ENCODE measurements around the gene HSPB9.
"Not testable (repeated sequence)": the region's sequence is repeated elsewhere in the genome, so short reads cannot be mapped to it uniquely, and the experiment has no call there.

HSPB9 gene

DNA sequence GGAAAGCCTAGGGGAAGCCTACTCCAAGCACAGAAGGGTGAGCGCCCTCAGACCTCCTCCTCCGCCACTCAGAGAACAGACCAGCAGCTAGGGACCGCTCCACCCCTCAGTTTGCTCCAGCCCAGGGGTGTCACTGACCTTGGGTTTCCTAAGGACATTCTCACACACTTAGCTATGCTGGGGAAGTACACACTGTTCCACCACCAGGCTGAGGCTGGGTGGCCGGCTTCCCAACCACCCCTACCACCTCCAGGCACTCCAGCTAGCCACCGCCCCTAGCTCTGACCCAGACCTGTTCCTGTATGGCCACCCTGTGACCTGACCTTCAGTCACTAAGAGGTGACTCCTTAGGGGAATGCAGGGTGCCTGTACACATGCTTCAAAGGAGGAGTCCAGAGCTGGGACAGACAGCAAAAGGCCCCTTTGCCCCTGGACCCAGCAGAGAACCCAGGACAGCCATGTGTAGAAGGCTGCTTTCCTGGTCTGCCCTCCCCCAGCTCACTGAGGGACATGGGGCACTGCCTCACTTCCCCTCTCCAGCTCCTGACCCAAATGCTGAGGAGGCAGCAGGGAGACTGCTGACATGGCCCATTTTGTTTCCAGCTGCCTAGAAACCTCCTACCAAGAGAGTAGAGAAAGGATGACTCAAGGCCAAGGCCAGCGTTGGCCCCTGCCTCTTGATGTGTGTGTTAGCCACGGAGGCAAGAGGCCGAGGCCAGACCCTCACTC is 6.7 kb downstream of the HSPB9 start:
- Histone ChIP-seq H3K36me3 (ENCODE audit: insufficient read depth, low read depth, low read length) (peaks cover 59% of the 10 kb centered on the region), H3K9me3 (ENCODE audit: insufficient read depth, low read depth, low read length) (no peaks in the 10 kb centered on the region), H3K27me3 (ENCODE audit: insufficient read depth, low read length) (no peaks in the 10 kb centered on the region), H3K4me3 (ENCODE audit: low read length) (no peak overlapping the region), H3K4me1 (ENCODE audit: insufficient read depth, low read length) (no peaks in the 10 kb centered on the region), H3K9ac (ENCODE audit: low read depth, low read length) (no peak overlapping the region), H3K27ac (ENCODE audit: low read length) (no peak overlapping the region)

GRCh38 chr17:42130310-42130936 is 7.8 kb downstream of the HSPB9 start:
- no peaks in the 10 kb centered on the region for H3K27me3 ChIP-seq (ENCODE audit: insufficient read depth, low read length)
- no peaks in the 10 kb centered on the region for H3K4me1 ChIP-seq (ENCODE audit: insufficient read depth, low read length)
- H3K9ac ChIP-seq (ENCODE audit: low read depth, low read length), result no peak overlapping the region
- H3K9me3 ChIP-seq (ENCODE audit: insufficient read depth, low read depth, low read length), result no peaks in the 10 kb centered on the region
- H3K4me3 ChIP-seq (ENCODE audit: low read length), result no peak overlapping the region
- no peak overlapping the region for H3K27ac ChIP-seq (ENCODE audit: low read length)
- H3K36me3 ChIP-seq (ENCODE audit: insufficient read depth, low read depth, low read length), result peaks cover 54% of the 10 kb centered on the region

GRCh38 chr17:42131232-42131631 is 8.6 kb downstream of the HSPB9 start:
- Histone ChIP-seq H3K27ac (ENCODE audit: low read length) (no peak overlapping the region), H3K9ac (ENCODE audit: low read depth, low read length) (no peak overlapping the region), H3K4me1 (ENCODE audit: insufficient read depth, low read length) (no peaks in the 10 kb centered on the region), H3K4me3 (ENCODE audit: low read length) (no peak overlapping the region), H3K36me3 (ENCODE audit: insufficient read depth, low read depth, low read length) (peaks cover 46% of the 10 kb centered on the region), H3K9me3 (ENCODE audit: insufficient read depth, low read depth, low read length) (no peaks in the 10 kb centered on the region), H3K27me3 (ENCODE audit: insufficient read depth, low read length) (no peaks in the 10 kb centered on the region)

GRCh38 chr17:42131981-42132432 is 9.4 kb downstream of the HSPB9 start:
- H3K9me3 ChIP-seq (ENCODE audit: insufficient read depth, low read depth, low read length), result no peaks in the 10 kb centered on the region
- H3K27me3 ChIP-seq (ENCODE audit: insufficient read depth, low read length), result no peaks in the 10 kb centered on the region
- H3K4me1 ChIP-seq (ENCODE audit: insufficient read depth, low read length), result no peaks in the 10 kb centered on the region
- H3K27ac ChIP-seq (ENCODE audit: low read length), result no peak overlapping the region
- no peak overlapping the region for H3K4me3 ChIP-seq (ENCODE audit: low read length)
- H3K36me3 ChIP-seq (ENCODE audit: insufficient read depth, low read depth, low read length), result peaks cover 40% of the 10 kb centered on the region
- H3K9ac ChIP-seq (ENCODE audit: low read depth, low read length), result no peak overlapping the region

GRCh38 chr17:42132941-42133340 is 10.3 kb downstream of the HSPB9 start:
- Histone ChIP-seq H3K36me3 (ENCODE audit: insufficient read depth, low read depth, low read length) (peaks cover 30% of the 10 kb centered on the region), H3K27ac (ENCODE audit: low read length) (no peak overlapping the region), H3K4me3 (ENCODE audit: low read length) (no peak overlapping the region)

GRCh38 chr17:42133461-42134041 is 10.9 kb downstream of the HSPB9 start:
- Histone ChIP-seq H3K27me3 (ENCODE audit: insufficient read depth, low read length) (no peaks in the 10 kb centered on the region), H3K9me3 (ENCODE audit: insufficient read depth, low read depth, low read length) (no peaks in the 10 kb centered on the region), H3K36me3 (ENCODE audit: insufficient read depth, low read depth, low read length) (peaks cover 24% of the 10 kb centered on the region), H3K4me3 (ENCODE audit: low read length) (no peak overlapping the region), H3K4me1 (ENCODE audit: insufficient read depth, low read length) (no peaks in the 10 kb centered on the region), H3K9ac (ENCODE audit: low read depth, low read length) (no peak overlapping the region), H3K27ac (ENCODE audit: low read length) (no peak overlapping the region)

More at GRCh38 chr17:42132941-42133340, 10.3 kb downstream of the HSPB9 start:
- Histone ChIP-seq H3K9me3 (ENCODE audit: insufficient read depth, low read depth, low read length) (no peaks in the 10 kb centered on the region), H3K27me3 (ENCODE audit: insufficient read depth, low read length) (no peaks in the 10 kb centered on the region), H3K9ac (ENCODE audit: low read depth, low read length) (no peak overlapping the region), H3K4me1 (ENCODE audit: insufficient read depth, low read length) (no peaks in the 10 kb centered on the region)

DNA sequence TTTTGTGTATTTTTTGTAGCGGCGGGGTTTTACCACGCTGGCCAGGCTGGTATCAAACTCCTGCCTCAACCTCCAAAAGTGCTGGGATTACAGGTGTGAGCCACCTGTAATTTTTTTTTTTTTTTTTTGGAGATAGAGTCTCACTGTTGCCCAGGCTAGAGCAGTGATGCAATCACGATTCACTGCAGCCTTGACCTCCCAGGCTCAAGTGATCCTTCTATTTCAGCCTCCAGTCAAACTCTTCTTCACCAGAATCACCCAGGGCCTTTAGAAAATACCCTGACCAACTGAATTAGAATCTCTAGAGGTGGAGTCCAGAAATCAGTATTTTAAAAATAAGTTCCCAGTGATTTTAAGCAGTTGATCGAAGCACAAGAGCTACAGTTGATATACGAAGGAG is 12.5 kb downstream of the HSPB9 start:
- Histone ChIP-seq H3K4me1 (ENCODE audit: insufficient read depth, low read length) (no peaks in the 10 kb centered on the region; the same call in 1 of the 2 replicates), H3K9me3 (ENCODE audit: insufficient read depth, low read depth, low read length) (no peaks in the 10 kb centered on the region), H3K4me3 (ENCODE audit: low read length) (no peak overlapping the region), H3K27ac (ENCODE audit: low read length) (no peak overlapping the region), H3K36me3 (ENCODE audit: insufficient read depth, low read depth, low read length) (peaks cover 8% of the 10 kb centered on the region), H3K27me3 (ENCODE audit: insufficient read depth, low read length) (no peaks in the 10 kb centered on the region), H3K9ac (ENCODE audit: low read depth, low read length) (no peak overlapping the region)

- no peaks in the 10 kb centered on the region; the same call in 1 of the 2 replicates for H3K4me1 ChIP-seq (ENCODE audit: insufficient read depth, low read length)
- no peak overlapping the region for H3K4me3 ChIP-seq (ENCODE audit: low read length)
- H3K9ac ChIP-seq (ENCODE audit: low read depth, low read length), result no peak overlapping the region
- no peaks in the 10 kb centered on the region for H3K9me3 ChIP-seq (ENCODE audit: insufficient read depth, low read depth, low read length)
- no peaks in the 10 kb centered on the region for H3K27me3 ChIP-seq (ENCODE audit: insufficient read depth, low read length)
- H3K27ac ChIP-seq (ENCODE audit: low read length), result no peak overlapping the region
- peaks cover 3% of the 10 kb centered on the region; the same call in 1 of the 2 replicates for H3K36me3 ChIP-seq (ENCODE audit: insufficient read depth, low read depth, low read length)
These were observed 13.4 kb downstream of the HSPB9 start for GRCh38 chr17:42135664-42136653.

GRCh38 chr17:42136654-42137051 is 14.0 kb downstream of the HSPB9 start:
- Histone ChIP-seq H3K4me1 (ENCODE audit: insufficient read depth, low read length) (no peaks in the 10 kb centered on the region; the same call in 1 of the 2 replicates), H3K9me3 (ENCODE audit: insufficient read depth, low read depth, low read length) (no peaks in the 10 kb centered on the region), H3K36me3 (ENCODE audit: insufficient read depth, low read depth, low read length) (peaks cover 10% of the 10 kb centered on the region), H3K27ac (ENCODE audit: low read length) (no peak overlapping the region), H3K27me3 (ENCODE audit: insufficient read depth, low read length) (no peaks in the 10 kb centered on the region), H3K9ac (ENCODE audit: low read depth, low read length) (no peak overlapping the region), H3K4me3 (ENCODE audit: low read length) (no peak overlapping the region)

- H3K36me3 ChIP-seq (ENCODE audit: insufficient read depth, low read depth, low read length), result peaks cover 20% of the 10 kb centered on the region
- no peak overlapping the region for H3K27ac ChIP-seq (ENCODE audit: low read length)
- no peaks in the 10 kb centered on the region for H3K27me3 ChIP-seq (ENCODE audit: insufficient read depth, low read length)
- H3K9ac ChIP-seq (ENCODE audit: low read depth, low read length), result no peak overlapping the region
- no peaks in the 10 kb centered on the region for H3K9me3 ChIP-seq (ENCODE audit: insufficient read depth, low read depth, low read length)
- H3K4me3 ChIP-seq (ENCODE audit: low read length), result no peak overlapping the region
- H3K4me1 ChIP-seq (ENCODE audit: insufficient read depth, low read length), result no peaks in the 10 kb centered on the region; the same call in 1 of the 2 replicates
These were observed 16.3 kb downstream of the HSPB9 start for GRCh38 chr17:42138749-42139492.

DNA sequence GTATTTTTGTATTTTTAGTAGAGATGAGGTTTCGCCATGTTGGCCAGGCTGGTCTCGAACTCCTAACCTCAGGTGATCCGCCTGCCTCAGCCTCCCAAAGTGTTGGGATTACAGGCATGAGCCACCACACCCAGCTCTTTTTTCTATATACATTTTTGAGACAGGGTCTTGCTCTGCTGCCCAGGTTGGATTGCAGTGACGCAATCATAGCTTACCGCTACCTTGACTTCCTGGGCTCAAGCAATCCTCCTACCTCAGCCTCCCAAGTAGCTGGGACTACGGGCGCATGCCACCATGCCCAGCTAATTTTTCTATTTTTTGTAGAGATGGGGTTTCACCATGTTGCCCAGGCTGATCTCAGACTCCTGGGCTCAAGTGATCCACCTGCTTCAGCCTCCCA is 18.1 kb downstream of the HSPB9 start:
- not testable (repeated sequence) for H3K27me3 ChIP-seq (ENCODE audit: insufficient read depth, low read length); H3K4me3 ChIP-seq (ENCODE audit: low read length); H3K9ac ChIP-seq (ENCODE audit: low read depth, low read length); H3K9me3 ChIP-seq (ENCODE audit: insufficient read depth, low read depth, low read length); H3K4me1 ChIP-seq (ENCODE audit: insufficient read depth, low read length); H3K27ac ChIP-seq (ENCODE audit: low read length)
- peaks cover 25% of the 10 kb centered on the region for H3K36me3 ChIP-seq (ENCODE audit: insufficient read depth, low read depth, low read length)
